LNCaP clone FGC (cell line): Measurements from ENCODE around the gene STK36.

Experiments used
- DNase-seq: peaks from one replicate; pipeline ENCODE4 v3.0.0-alpha.2; 2011; ENCODE audit warnings: low read depth
- H3K4me3 ChIP-seq: 2 replicates; pipeline ENCODE4 v1.5.1; 2011; ENCODE audit warnings: mild to moderate bottlenecking, low read depth, low read length, control low read depth
- CTCF ChIP-seq: IDR thresholded peaks from 2 replicates; pipeline ENCODE4 v1.5.1; 2012; ENCODE audit warnings: mild to moderate bottlenecking; ENCODE audit not compliant: control insufficient read depth, insufficient read depth; ENCODE audit errors: extremely low read depth

The STK36 gene

GRCh38 chr2:218659988-218660358, 11.9 kb upstream of the STK36 start:
- TF ChIP-seq CTCF, result no peak
- H3K4me3 ChIP-seq, result peak overlapping the region; percentile 94
- DNase-seq, result no peak

- no peak overlapping the region for H3K4me3 ChIP-seq
- no peak for DNase-seq
- no peak for TF ChIP-seq CTCF
Measured at GRCh38 chr2:218662377-218662776, 9.5 kb upstream of the STK36 start.

- TF ChIP-seq CTCF, result no peak
- H3K4me3 ChIP-seq, result no peak overlapping the region
- DNase-seq, result no peak
Measured at GRCh38 chr2:218662827-218663226, 9.1 kb upstream of the STK36 start.

GRCh38 chr2:218663901-218664300, 8.0 kb upstream of the STK36 start:
- DNase-seq, result no peak
- TF ChIP-seq CTCF, result no peak
- no peak overlapping the region for H3K4me3 ChIP-seq

- no peak for TF ChIP-seq CTCF
- no peak for DNase-seq
- H3K4me3 ChIP-seq, result no peak overlapping the region
Measured at GRCh38 chr2:218664653-218665052, 7.2 kb upstream of the STK36 start.

GRCh38 chr2:218671097-218671653, 711 bp upstream of the STK36 start:
- no peak for DNase-seq
- no peak for TF ChIP-seq CTCF
- peak overlapping the region; percentile 71 for H3K4me3 ChIP-seq

- no peak overlapping the region for H3K4me3 ChIP-seq
- DNase-seq, result no peak
- TF ChIP-seq CTCF, result no peak
Measured at GRCh38 chr2:218679119-218679518, 7.2 kb downstream of the STK36 start.
